ENCODE results near the gene MAP4K2. TPM values are rescaled to one million over a fixed set of nuclear protein-coding genes. Genes with fewer than 3 reads are reported as not detected.

Gene MAP4K2
- total and polyA plus RNA-seq, 2 of the 13 experiments (the other 11 are each of a cell fraction or from before 2014, with no cell fraction given) = 8.3 to 17.6 TPM

DNA sequence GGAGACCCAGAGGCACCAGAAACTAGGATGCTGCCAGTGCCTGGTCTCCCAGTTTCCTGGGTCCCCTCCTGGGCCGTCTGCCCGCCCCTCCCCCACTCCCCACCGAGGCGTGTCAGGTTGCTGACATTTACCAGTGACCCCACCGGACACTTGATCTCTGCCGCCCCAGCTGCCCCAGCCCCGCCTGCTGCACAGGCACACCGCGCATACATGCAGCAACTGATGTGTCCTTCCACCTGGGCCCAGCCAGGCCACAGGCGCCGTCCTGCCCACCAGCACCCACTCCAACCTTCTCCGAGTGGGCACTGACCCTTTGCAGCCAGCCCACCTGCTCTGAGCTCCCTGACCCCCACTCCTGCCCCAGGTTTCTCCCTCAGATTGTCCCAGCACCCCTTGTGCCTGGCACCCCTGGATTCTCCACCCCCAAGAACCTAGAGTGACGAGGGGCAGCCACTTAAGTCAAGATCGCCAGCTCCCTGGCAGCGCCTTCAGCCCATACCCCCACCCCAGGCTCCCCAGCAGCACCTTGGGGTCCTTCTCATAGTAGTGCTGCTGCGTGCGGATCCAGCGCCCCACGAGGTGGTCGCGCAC lies 43.8 kb downstream of the MAP4K2 start (continued):
- 0 out of 2 replicates have a peak, but pooled peaks have one; percentile 44 for TF ChIP-seq HNRNPL (IDR thresholded peaks at IDR 0.05; ENCODE audit: low read depth, low read length)
- peak; percentile 49; the same call in 1 of the 2 replicates for TF ChIP-seq FOXC1 (CRISPR knock-in tag; IDR thresholded peaks at IDR 0.05; ENCODE audit: borderline replicate concordance)
- no peak for TF ChIP-seq MATR3 (CRISPR knock-in tag; IDR thresholded peaks at IDR 0.05)
- TF ChIP-seq, protein P1, sequence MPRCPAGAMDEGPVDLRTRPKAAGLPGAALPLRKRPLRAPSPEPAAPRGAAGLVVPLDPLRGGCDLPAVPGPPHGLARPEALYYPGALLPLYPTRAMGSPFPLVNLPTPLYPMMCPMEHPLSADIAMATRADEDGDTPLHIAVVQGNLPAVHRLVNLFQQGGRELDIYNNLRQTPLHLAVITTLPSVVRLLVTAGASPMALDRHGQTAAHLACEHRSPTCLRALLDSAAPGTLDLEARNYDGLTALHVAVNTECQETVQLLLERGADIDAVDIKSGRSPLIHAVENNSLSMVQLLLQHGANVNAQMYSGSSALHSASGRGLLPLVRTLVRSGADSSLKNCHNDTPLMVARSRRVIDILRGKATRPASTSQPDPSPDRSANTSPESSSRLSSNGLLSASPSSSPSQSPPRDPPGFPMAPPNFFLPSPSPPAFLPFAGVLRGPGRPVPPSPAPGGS (CRISPR knock-in tag; IDR thresholded peaks at IDR 0.05) = no peak
- TF ChIP-seq SMAD9 (CRISPR knock-in tag; IDR thresholded peaks at IDR 0.05) = no peak
- no peak for TF ChIP-seq AHR (CRISPR knock-in tag; IDR thresholded peaks at IDR 0.05)
- TF ChIP-seq, protein P2, sequence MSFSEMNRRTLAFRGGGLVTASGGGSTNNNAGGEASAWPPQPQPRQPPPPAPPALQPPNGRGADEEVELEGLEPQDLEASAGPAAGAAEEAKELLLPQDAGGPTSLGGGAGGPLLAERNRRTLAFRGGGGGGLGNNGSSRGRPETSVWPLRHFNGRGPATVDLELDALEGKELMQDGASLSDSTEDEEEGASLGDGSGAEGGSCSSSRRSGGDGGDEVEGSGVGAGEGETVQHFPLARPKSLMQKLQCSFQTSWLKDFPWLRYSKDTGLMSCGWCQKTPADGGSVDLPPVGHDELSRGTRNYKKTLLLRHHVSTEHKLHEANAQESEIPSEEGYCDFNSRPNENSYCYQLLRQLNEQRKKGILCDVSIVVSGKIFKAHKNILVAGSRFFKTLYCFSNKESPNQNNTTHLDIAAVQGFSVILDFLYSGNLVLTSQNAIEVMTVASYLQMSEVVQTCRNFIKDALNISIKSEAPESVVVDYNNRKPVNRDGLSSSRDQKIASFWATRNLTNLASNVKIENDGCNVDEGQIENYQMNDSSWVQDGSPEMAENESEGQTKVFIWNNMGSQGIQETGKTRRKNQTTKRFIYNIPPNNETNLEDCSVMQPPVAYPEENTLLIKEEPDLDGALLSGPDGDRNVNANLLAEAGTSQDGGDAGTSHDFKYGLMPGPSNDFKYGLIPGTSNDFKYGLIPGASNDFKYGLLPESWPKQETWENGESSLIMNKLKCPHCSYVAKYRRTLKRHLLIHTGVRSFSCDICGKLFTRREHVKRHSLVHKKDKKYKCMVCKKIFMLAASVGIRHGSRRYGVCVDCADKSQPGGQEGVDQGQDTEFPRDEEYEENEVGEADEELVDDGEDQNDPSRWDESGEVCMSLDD (CRISPR knock-in tag; IDR thresholded peaks at IDR 0.05; ENCODE audit: borderline replicate concordance) = no peak
- 0 out of 2 replicates have a peak, but pooled peaks have one; percentile 14 for TF ChIP-seq ZNF605 (CRISPR knock-in tag; IDR thresholded peaks at IDR 0.05)
- no peak for TF ChIP-seq FOXK1 (CRISPR knock-in tag; IDR thresholded peaks at IDR 0.05; ENCODE audit: borderline replicate concordance, low read depth)
- no peak for TF ChIP-seq SMARCC2 (IDR thresholded peaks at IDR 0.05)
- TF ChIP-seq, protein P3, sequence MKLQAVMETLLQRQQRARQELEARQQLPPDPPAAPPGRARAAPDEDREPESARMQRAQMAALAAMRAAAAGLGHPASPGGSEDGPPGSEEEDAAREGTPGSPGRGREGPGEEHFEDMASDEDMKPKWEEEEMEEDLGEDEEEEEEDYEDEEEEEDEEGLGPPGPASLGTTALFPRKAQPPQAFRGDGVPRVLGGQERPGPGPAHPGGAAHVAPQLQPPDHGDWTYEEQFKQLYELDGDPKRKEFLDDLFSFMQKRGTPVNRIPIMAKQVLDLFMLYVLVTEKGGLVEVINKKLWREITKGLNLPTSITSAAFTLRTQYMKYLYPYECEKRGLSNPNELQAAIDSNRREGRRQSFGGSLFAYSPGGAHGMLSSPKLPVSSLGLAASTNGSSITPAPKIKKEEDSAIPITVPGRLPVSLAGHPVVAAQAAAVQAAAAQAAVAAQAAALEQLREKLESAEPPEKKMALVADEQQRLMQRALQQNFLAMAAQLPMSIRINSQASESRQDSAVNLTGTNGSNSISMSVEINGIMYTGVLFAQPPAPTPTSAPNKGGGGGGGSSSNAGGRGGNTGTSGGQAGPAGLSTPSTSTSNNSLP (IDR thresholded peaks at IDR 0.05; ENCODE audit: low read depth, low read length) = no peak
- TF ChIP-seq ZNF460 (CRISPR knock-in tag; IDR thresholded peaks at IDR 0.05; ENCODE audit: borderline replicate concordance) = no peak
- TF ChIP-seq ZNF839 (CRISPR knock-in tag; IDR thresholded peaks at IDR 0.05; ENCODE audit: borderline replicate concordance) = no peak
- TF ChIP-seq, protein P4, sequence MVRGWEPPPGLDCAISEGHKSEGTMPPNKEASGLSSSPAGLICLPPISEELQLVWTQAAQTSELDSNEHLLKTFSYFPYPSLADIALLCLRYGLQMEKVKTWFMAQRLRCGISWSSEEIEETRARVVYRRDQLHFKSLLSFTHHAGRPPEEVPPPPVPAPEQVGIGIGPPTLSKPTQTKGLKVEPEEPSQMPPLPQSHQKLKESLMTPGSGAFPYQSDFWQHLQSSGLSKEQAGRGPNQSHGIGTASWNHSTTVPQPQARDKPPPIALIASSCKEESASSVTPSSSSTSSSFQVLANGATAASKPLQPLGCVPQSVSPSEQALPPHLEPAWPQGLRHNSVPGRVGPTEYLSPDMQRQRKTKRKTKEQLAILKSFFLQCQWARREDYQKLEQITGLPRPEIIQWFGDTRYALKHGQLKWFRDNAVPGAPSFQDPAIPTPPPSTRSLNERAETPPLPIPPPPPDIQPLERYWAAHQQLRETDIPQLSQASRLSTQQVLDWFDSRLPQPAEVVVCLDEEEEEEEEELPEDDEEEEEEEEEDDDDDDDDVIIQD (CRISPR knock-in tag; IDR thresholded peaks at IDR 0.05; ENCODE audit: low read depth) = no peak
- no peak for TF ChIP-seq ZNF782 (CRISPR knock-in tag; IDR thresholded peaks at IDR 0.05; ENCODE audit: borderline replicate concordance)
- TF ChIP-seq, protein P5, sequence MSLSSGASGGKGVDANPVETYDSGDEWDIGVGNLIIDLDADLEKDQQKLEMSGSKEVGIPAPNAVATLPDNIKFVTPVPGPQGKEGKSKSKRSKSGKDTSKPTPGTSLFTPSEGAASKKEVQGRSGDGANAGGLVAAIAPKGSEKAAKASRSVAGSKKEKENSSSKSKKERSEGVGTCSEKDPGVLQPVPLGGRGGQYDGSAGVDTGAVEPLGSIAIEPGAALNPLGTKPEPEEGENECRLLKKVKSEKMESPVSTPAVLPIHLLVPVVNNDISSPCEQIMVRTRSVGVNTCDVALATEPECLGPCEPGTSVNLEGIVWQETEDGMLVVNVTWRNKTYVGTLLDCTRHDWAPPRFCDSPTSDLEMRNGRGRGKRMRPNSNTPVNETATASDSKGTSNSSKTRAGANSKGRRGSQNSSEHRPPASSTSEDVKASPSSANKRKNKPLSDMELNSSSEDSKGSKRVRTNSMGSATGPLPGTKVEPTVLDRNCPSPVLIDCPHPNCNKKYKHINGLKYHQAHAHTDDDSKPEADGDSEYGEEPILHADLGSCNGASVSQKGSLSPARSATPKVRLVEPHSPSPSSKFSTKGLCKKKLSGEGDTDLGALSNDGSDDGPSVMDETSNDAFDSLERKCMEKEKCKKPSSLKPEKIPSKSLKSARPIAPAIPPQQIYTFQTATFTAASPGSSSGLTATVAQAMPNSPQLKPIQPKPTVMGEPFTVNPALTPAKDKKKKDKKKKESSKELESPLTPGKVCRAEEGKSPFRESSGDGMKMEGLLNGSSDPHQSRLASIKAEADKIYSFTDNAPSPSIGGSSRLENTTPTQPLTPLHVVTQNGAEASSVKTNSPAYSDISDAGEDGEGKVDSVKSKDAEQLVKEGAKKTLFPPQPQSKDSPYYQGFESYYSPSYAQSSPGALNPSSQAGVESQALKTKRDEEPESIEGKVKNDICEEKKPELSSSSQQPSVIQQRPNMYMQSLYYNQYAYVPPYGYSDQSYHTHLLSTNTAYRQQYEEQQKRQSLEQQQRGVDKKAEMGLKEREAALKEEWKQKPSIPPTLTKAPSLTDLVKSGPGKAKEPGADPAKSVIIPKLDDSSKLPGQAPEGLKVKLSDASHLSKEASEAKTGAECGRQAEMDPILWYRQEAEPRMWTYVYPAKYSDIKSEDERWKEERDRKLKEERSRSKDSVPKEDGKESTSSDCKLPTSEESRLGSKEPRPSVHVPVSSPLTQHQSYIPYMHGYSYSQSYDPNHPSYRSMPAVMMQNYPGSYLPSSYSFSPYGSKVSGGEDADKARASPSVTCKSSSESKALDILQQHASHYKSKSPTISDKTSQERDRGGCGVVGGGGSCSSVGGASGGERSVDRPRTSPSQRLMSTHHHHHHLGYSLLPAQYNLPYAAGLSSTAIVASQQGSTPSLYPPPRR (CRISPR knock-in tag; IDR thresholded peaks at IDR 0.05; ENCODE audit: borderline replicate concordance) = no peak
- TF ChIP-seq SCMH1 (CRISPR knock-in tag; IDR thresholded peaks at IDR 0.05; ENCODE audit: borderline replicate concordance) = no peak
